ENCODE results near the gene ADAT1.

Gene ADAT1

GRCh38 chr16:75640598-75640997 is 17.5 kb upstream of the ADAT1 start:
- DNase-seq (ENCODE audit: low read depth in 1 of 2, low spot score in 1 of 2) = no peak
- TF ChIP-seq JUND (IDR thresholded peaks at IDR 0.05; ENCODE audit: low read depth) = no peak
- in situ Hi-C loops (cut with HindIII; ENCODE audit: low pct_unique_long_range_greater_than_20kb, low sequenced_read_pairs) = no loop called here

GRCh38 chr16:75635036-75635435 is 12.0 kb upstream of the ADAT1 start:
- in situ Hi-C loops (cut with HindIII; ENCODE audit: low pct_unique_long_range_greater_than_20kb, low sequenced_read_pairs) = no loop called here
- no peak for TF ChIP-seq JUND (IDR thresholded peaks at IDR 0.05; ENCODE audit: low read depth)
- no peak for DNase-seq (ENCODE audit: low read depth in 1 of 2, low spot score in 1 of 2)

GRCh38 chr16:75632857-75633256 is 9.8 kb upstream of the ADAT1 start:
- no peak for TF ChIP-seq JUND (IDR thresholded peaks at IDR 0.05; ENCODE audit: low read depth)
- no peak for DNase-seq (ENCODE audit: low read depth in 1 of 2, low spot score in 1 of 2)
- in situ Hi-C loops (cut with HindIII; ENCODE audit: low pct_unique_long_range_greater_than_20kb, low sequenced_read_pairs) = no loop called here

- in situ Hi-C loops (cut with HindIII; ENCODE audit: low pct_unique_long_range_greater_than_20kb, low sequenced_read_pairs) = no loop called here
- no peak for TF ChIP-seq JUND (IDR thresholded peaks at IDR 0.05; ENCODE audit: low read depth)
- DNase-seq (ENCODE audit: low read depth in 1 of 2, low spot score in 1 of 2) = no peak
Observed at GRCh38 chr16:75630052-75630451, 7.0 kb upstream of the ADAT1 start.

- in situ Hi-C loops (cut with HindIII; ENCODE audit: low pct_unique_long_range_greater_than_20kb, low sequenced_read_pairs) = no loop called here
- TF ChIP-seq JUND (IDR thresholded peaks at IDR 0.05; ENCODE audit: low read depth) = no peak
- no peak for DNase-seq (ENCODE audit: low read depth in 1 of 2, low spot score in 1 of 2)
Observed at GRCh38 chr16:75629132-75629531, 6.1 kb upstream of the ADAT1 start.

GRCh38 chr16:75628351-75628750 is 5.3 kb upstream of the ADAT1 start:
- in situ Hi-C loops (cut with HindIII; ENCODE audit: low pct_unique_long_range_greater_than_20kb, low sequenced_read_pairs) = no loop called here
- no peak for DNase-seq (ENCODE audit: low read depth in 1 of 2, low spot score in 1 of 2)
- TF ChIP-seq JUND (IDR thresholded peaks at IDR 0.05; ENCODE audit: low read depth) = no peak

GRCh38 chr16:75627851-75628250 is 4.8 kb upstream of the ADAT1 start:
- in situ Hi-C loops (cut with HindIII; ENCODE audit: low pct_unique_long_range_greater_than_20kb, low sequenced_read_pairs) = no loop called here
- TF ChIP-seq JUND (IDR thresholded peaks at IDR 0.05; ENCODE audit: low read depth) = no peak

GRCh38 chr16:75626806-75627205 is 3.7 kb upstream of the ADAT1 start:
- no peak for DNase-seq (ENCODE audit: low read depth in 1 of 2, low spot score in 1 of 2)
- TF ChIP-seq JUND (IDR thresholded peaks at IDR 0.05; ENCODE audit: low read depth) = no peak
- in situ Hi-C loops (cut with HindIII; ENCODE audit: low pct_unique_long_range_greater_than_20kb, low sequenced_read_pairs) = no loop called here

More at GRCh38 chr16:75627851-75628250, 4.8 kb upstream of the ADAT1 start:
- no peak for DNase-seq (ENCODE audit: low read depth in 1 of 2, low spot score in 1 of 2)

- in situ Hi-C loops (cut with HindIII; ENCODE audit: low pct_unique_long_range_greater_than_20kb, low sequenced_read_pairs) = no loop called here
- no peak for DNase-seq (ENCODE audit: low read depth in 1 of 2, low spot score in 1 of 2)
Observed at GRCh38 chr16:75624921-75625334, 1.8 kb upstream of the ADAT1 start.

GRCh38 chr16:75621170-75621477 is 2.0 kb downstream of the ADAT1 start:
- no peak for TF ChIP-seq JUND (IDR thresholded peaks at IDR 0.05; ENCODE audit: low read depth)
- DNase-seq (ENCODE audit: low read depth in 1 of 2, low spot score in 1 of 2) = peak in 1 of 2 experiments; percentile 37
- in situ Hi-C loops (cut with HindIII; ENCODE audit: low pct_unique_long_range_greater_than_20kb, low sequenced_read_pairs) = no loop called here

More at GRCh38 chr16:75624921-75625334, 1.8 kb upstream of the ADAT1 start:
- TF ChIP-seq JUND (IDR thresholded peaks at IDR 0.05; ENCODE audit: low read depth) = no peak

- no peak for DNase-seq (ENCODE audit: low read depth in 1 of 2, low spot score in 1 of 2)
- TF ChIP-seq JUND (IDR thresholded peaks at IDR 0.05; ENCODE audit: low read depth) = no peak
- in situ Hi-C loops (cut with HindIII; ENCODE audit: low pct_unique_long_range_greater_than_20kb, low sequenced_read_pairs) = no loop called here
Observed at GRCh38 chr16:75620326-75621169, 2.5 kb downstream of the ADAT1 start.

- no peak for TF ChIP-seq JUND (IDR thresholded peaks at IDR 0.05; ENCODE audit: low read depth)
- in situ Hi-C loops (cut with HindIII; ENCODE audit: low pct_unique_long_range_greater_than_20kb, low sequenced_read_pairs) = no loop called here
- DNase-seq (ENCODE audit: low read depth in 1 of 2, low spot score in 1 of 2) = no peak
Observed at GRCh38 chr16:75618780-75619179, 4.3 kb downstream of the ADAT1 start.

GRCh38 chr16:75617121-75617520 is 6.0 kb downstream of the ADAT1 start:
- in situ Hi-C loops (cut with HindIII; ENCODE audit: low pct_unique_long_range_greater_than_20kb, low sequenced_read_pairs) = no loop called here
- no peak for TF ChIP-seq JUND (IDR thresholded peaks at IDR 0.05; ENCODE audit: low read depth)
- no peak for DNase-seq (ENCODE audit: low read depth in 1 of 2, low spot score in 1 of 2)

GRCh38 chr16:75616521-75617010 is 6.5 kb downstream of the ADAT1 start:
- in situ Hi-C loops (cut with HindIII; ENCODE audit: low pct_unique_long_range_greater_than_20kb, low sequenced_read_pairs) = no loop called here
- no peak for DNase-seq (ENCODE audit: low read depth in 1 of 2, low spot score in 1 of 2)

More at GRCh38 chr16:75616521-75617010, 6.5 kb downstream of the ADAT1 start:
- no peak for TF ChIP-seq JUND (IDR thresholded peaks at IDR 0.05; ENCODE audit: low read depth)
